HG02678 (cell line): ENCODE data around the gene STARD13.

Experiments used
- ATAC-seq: cut with Tn5 transposase; IDR thresholded peaks from one replicate; pipeline ENCODE4 v1.9.1; 2021; ENCODE audit warnings: mild to moderate bottlenecking, moderate library complexity; ENCODE audit not compliant: unreplicated experiment

STARD13 gene

GRCh38 chr13:33101835-33102234 is 183.7 kb downstream of the STARD13 start:
- no peak for ATAC-seq

GRCh38 chr13:33100886-33101285 is 184.7 kb downstream of the STARD13 start:
- no peak for ATAC-seq

GRCh38 chr13:33099860-33100259 is 185.7 kb downstream of the STARD13 start:
- ATAC-seq = no peak

GRCh38 chr13:33096886-33097605 is 188.5 kb downstream of the STARD13 start:
- ATAC-seq = no peak

- no peak for ATAC-seq
Observed at GRCh38 chr13:33092073-33092987, 193.2 kb downstream of the STARD13 start.

GRCh38 chr13:33091415-33091774 is 194.2 kb downstream of the STARD13 start:
- no peak for ATAC-seq

- no peak for ATAC-seq
Observed at GRCh38 chr13:33090755-33091414, 194.7 kb downstream of the STARD13 start.

- no peak for ATAC-seq
Observed at GRCh38 chr13:33089311-33089710, 196.2 kb downstream of the STARD13 start.

- ATAC-seq = no peak
Observed at GRCh38 chr13:33087790-33088189, 197.8 kb downstream of the STARD13 start.

- ATAC-seq = no peak
Observed at GRCh38 chr13:33087091-33087490, 198.5 kb downstream of the STARD13 start.

GRCh38 chr13:33083054-33083453 is 202.5 kb downstream of the STARD13 start:
- no peak for ATAC-seq

- ATAC-seq = no peak
Observed at GRCh38 chr13:33081666-33082065, 203.9 kb downstream of the STARD13 start.

- no peak for ATAC-seq
Observed at GRCh38 chr13:33080972-33081590, 204.5 kb downstream of the STARD13 start.

- no peak for ATAC-seq
Observed at GRCh38 chr13:33079960-33080359, 205.6 kb downstream of the STARD13 start.

GRCh38 chr13:33078263-33078662 is 207.3 kb downstream of the STARD13 start:
- no peak for ATAC-seq

GRCh38 chr13:33076001-33076992 is 209.3 kb downstream of the STARD13 start:
- no peak for ATAC-seq

- no peak for ATAC-seq
Observed at GRCh38 chr13:33073338-33073737, 212.2 kb downstream of the STARD13 start.

GRCh38 chr13:33072759-33073158 is 212.8 kb downstream of the STARD13 start:
- ATAC-seq = no peak

- no peak for ATAC-seq
Observed at GRCh38 chr13:33072282-33072681, 213.3 kb downstream of the STARD13 start.

- ATAC-seq = no peak
Observed at GRCh38 chr13:33070713-33071112, 214.8 kb downstream of the STARD13 start.
